CD4-positive, alpha-beta T cell (primary cell): ENCODE results near the gene SLC23A2. TPM values are rescaled to one million over a fixed set of nuclear protein-coding genes. Genes with fewer than 3 reads are reported as not detected.

ENCODE experiments used
- ATAC-seq: fragments of 200-7000 bp; cut with Tn5 transposase; one replicate; pipeline ENCODE4 v1.10.0; 2022; ENCODE audit warnings: mild to moderate bottlenecking; ENCODE audit not compliant: poor library complexity
- CTCF ChIA-PET: fragments of 350-600 bp; sonication (Branson Sonifier 250); formaldehyde crosslinking; loops from one replicate; lab custom pipeline; 2021; ENCODE audit warnings: antibody characterized with exemption, inconsistent platforms; lab: Charles Lee
- POLR2A ChIA-PET: fragments of 350-600 bp; sonication (Branson Sonifier 250); formaldehyde crosslinking; loops from one replicate; lab custom pipeline; 2021; ENCODE audit warnings: antibody characterized with exemption, inconsistent platforms; lab: Charles Lee
- DNase-seq, 14 experiments: peaks; one replicate each; pipeline ENCODE4 v3.0.0-alpha.2; 2013 to 2020; ENCODE audit warnings: mixed read lengths in 2 of 14
- H3K27ac ChIP-seq, 2 donors: one replicate each; pipeline versions ENCODE4 v1.5.1 to v1.7.0; 2013; ENCODE audit warnings: low read length in 2 of 2, low read depth in 1 of 2, mild to moderate bottlenecking in 1 of 2
- H3K27me3 ChIP-seq, 2 experiments: 1 replicate in 1 of 2; 2 replicates in 1 of 2; pipeline versions ENCODE4 v1.6.1 to v1.7.0; 2013; ENCODE audit warnings: low read length in 2 of 2, control low read depth in 1 of 2, mild to moderate bottlenecking in 1 of 2, moderate library complexity in 1 of 2; ENCODE audit not compliant: insufficient read depth in 2 of 2, control insufficient read depth in 1 of 2
- H3K36me3 ChIP-seq: one replicate; pipeline ENCODE4 v1.6.1; 2013; ENCODE audit warnings: low read length, control low read depth; ENCODE audit not compliant: insufficient read depth
- H3K4me1 ChIP-seq: one replicate; pipeline ENCODE4 v1.6.1; 2013; ENCODE audit warnings: low read length, control low read depth; ENCODE audit not compliant: insufficient read depth
- H3K4me3 ChIP-seq: one replicate; pipeline ENCODE4 v1.5.1; 2013; ENCODE audit warnings: mild to moderate bottlenecking, low read length, moderate library complexity
- H3K9me3 ChIP-seq, 2 experiments: 1 replicate in 1 of 2; 2 replicates in 1 of 2; pipeline versions ENCODE4 v1.6.1 to v1.7.0; 2013; ENCODE audit warnings: low read length in 2 of 2, mild to moderate bottlenecking in 2 of 2, control low read depth in 1 of 2, moderate library complexity in 1 of 2; ENCODE audit not compliant: control insufficient read depth in 1 of 2, insufficient read depth in 1 of 2
- H3K27ac Mint-ChIP-seq: one replicate; pipeline ENCODE4 v1.8.0; 2020; ENCODE audit warnings: mixed read lengths
- H3K27me3 Mint-ChIP-seq: one replicate; pipeline ENCODE4 v1.8.0; 2021; ENCODE audit warnings: mixed read lengths
- H3K36me3 Mint-ChIP-seq: one replicate; pipeline ENCODE4 v1.8.0; 2021; ENCODE audit warnings: low read depth, mixed read lengths
- H3K4me1 Mint-ChIP-seq: one replicate; pipeline ENCODE4 v1.8.0; 2021; ENCODE audit warnings: low read depth, mixed read lengths
- H3K4me3 Mint-ChIP-seq: one replicate; pipeline ENCODE4 v1.8.0; 2020; ENCODE audit warnings: mild to moderate bottlenecking, mixed read lengths
- H3K9me3 Mint-ChIP-seq: one replicate; pipeline ENCODE4 v1.8.0; 2020; ENCODE audit warnings: mixed read lengths
- CTCF ChIP-seq: fragments of 200-600 bp; IDR thresholded peaks from one replicate; pipeline ENCODE4 v1.8.0; 2022; ENCODE audit warnings: antibody characterized with exemption, mild to moderate bottlenecking
- intact Hi-C, 2 experiments: fragments of 100-400 bp; cut with DNase I in 1 of 2; cut with micrococcal nuclease in 1 of 2; formaldehyde crosslinking; loops; one replicate each; pipeline versions ENCODE4 v1.15.1 to v1.9.0; 2023 to 2025; cut with DNase I, micrococcal nuclease
- total RNA-seq, 174 experiments: library from RNA in 2 of 174; stranded (reverse) in 2 of 174; gene quantifications; one replicate each; pipeline ENCODE4 v1.2.3 and lab custom pipeline; 2021 to 2026

SLC23A2 gene
- total RNA-seq, 2 experiments from 2014 or later: 22.8 to 23.0 TPM

GRCh38 chr20:4957187-4957586 is 44.1 kb downstream of the SLC23A2 start:
- intact Hi-C loops: loop anchor here (5.0 to 10.0 kb wide), 5 partner anchors 140 to 352 kb away; no protein-coding TSS in a partner anchor
- no peak overlapping the region for H3K4me3 Mint-ChIP-seq
- Histone ChIP-seq H3K27me3 (no peaks in the 10 kb centered on the region), H3K9me3 (no peaks in the 10 kb centered on the region), H3K36me3 (peaks cover 2% of the 10 kb centered on the region), H3K4me1 (peaks cover 10% of the 10 kb centered on the region), H3K4me3 (no peak overlapping the region), H3K27ac (no peak overlapping the region)
- peaks cover under 1% of the 10 kb centered on the region for H3K9me3 Mint-ChIP-seq
- ChIA-PET POLR2A (no interaction called here), CTCF (no interaction called here)
- ATAC-seq (no peak), DNase-seq (no peak)
- no peaks in the 10 kb centered on the region for H3K27me3 Mint-ChIP-seq
- no peak for TF ChIP-seq CTCF
- no peak overlapping the region for H3K27ac Mint-ChIP-seq
- H3K36me3 Mint-ChIP-seq: peaks cover 10% of the 10 kb centered on the region
- H3K4me1 Mint-ChIP-seq: peaks cover 17% of the 10 kb centered on the region

GRCh38 chr20:4956200-4956810 is 45.0 kb downstream of the SLC23A2 start:
- Histone ChIP-seq H3K4me3 (no peak overlapping the region), H3K9me3 (no peaks in the 10 kb centered on the region), H3K4me1 (peaks cover 1% of the 10 kb centered on the region), H3K27me3 (no peaks in the 10 kb centered on the region), H3K36me3 (peaks cover 3% of the 10 kb centered on the region), H3K27ac (no peak overlapping the region)
- ChIA-PET CTCF (interaction anchor here (0.6 to 2.0 kb wide), 10 partner anchors 22 to 214 kb away, joined by 3 to 12 read pairs (median 3); no protein-coding TSS in a partner anchor), POLR2A (interaction anchor here (0.7 kb wide), 1 partner anchor 179 kb away, joined by 3 read pairs; no protein-coding TSS in a partner anchor)
- peak; percentile 84 for ATAC-seq
- H3K27ac Mint-ChIP-seq: peak overlapping the region; percentile 52
- peaks cover 8% of the 10 kb centered on the region for H3K4me1 Mint-ChIP-seq
- H3K27me3 Mint-ChIP-seq: no peaks in the 10 kb centered on the region
- H3K36me3 Mint-ChIP-seq: peaks cover 10% of the 10 kb centered on the region
- peak; percentile 96 for TF ChIP-seq CTCF
- H3K9me3 Mint-ChIP-seq: no peaks in the 10 kb centered on the region
- peak in 3 of 14 experiments; percentile 70 to 80 (median 78) for DNase-seq
- no peak overlapping the region for H3K4me3 Mint-ChIP-seq
- intact Hi-C loops: loop anchor here (5.0 to 10.0 kb wide), 5 partner anchors 141 to 352 kb away; no protein-coding TSS in a partner anchor

- H3K27me3 Mint-ChIP-seq: no peaks in the 10 kb centered on the region
- H3K4me1 Mint-ChIP-seq: peaks cover 18% of the 10 kb centered on the region
- Histone ChIP-seq H3K4me3 (no peak overlapping the region), H3K27ac (no peak overlapping the region), H3K27me3 (no peaks in the 10 kb centered on the region), H3K4me1 (peaks cover 9% of the 10 kb centered on the region), H3K9me3 (no peaks in the 10 kb centered on the region), H3K36me3 (peaks cover 3% of the 10 kb centered on the region)
- TF ChIP-seq CTCF: no peak
- intact Hi-C loops: loop anchor here in 1 of 2 experiments (10.0 kb wide), 1 partner anchor 349 kb away; no protein-coding TSS in a partner anchor
- POLR2A ChIA-PET: interaction anchor here (1.6 kb wide), 1 partner anchor 140 kb away, joined by 3 read pairs; no protein-coding TSS in a partner anchor
- no peak overlapping the region for H3K4me3 Mint-ChIP-seq
- ATAC-seq: no peak
- no peak for DNase-seq
- peaks cover 32% of the 10 kb centered on the region for H3K36me3 Mint-ChIP-seq
- H3K27ac Mint-ChIP-seq: no peak overlapping the region
- CTCF ChIA-PET: no interaction called here
- no peaks in the 10 kb centered on the region for H3K9me3 Mint-ChIP-seq
Measured at GRCh38 chr20:4953881-4954280, 47.4 kb downstream of the SLC23A2 start.
